Neuronal stem cell (in vitro differentiated cells): ENCODE data around the gene PLCH2.
A peak's percentile ranks its signal among the peaks of the same experiment; 100 is the strongest.

Experiments
- DNase-seq: peaks from one replicate; pipeline ENCODE4 v3.0.0-alpha.2; 2013; ENCODE audit warnings: low spot score
- H2AFZ ChIP-seq: one replicate; pipeline ENCODE4 v1.6.1; 2013; ENCODE audit warnings: mild to moderate bottlenecking, low read length, inconsistent platforms
- H2AK5ac ChIP-seq: 2 replicates; pipeline ENCODE4 v1.6.1; 2013; ENCODE audit warnings: low read depth, mild to moderate bottlenecking, inconsistent platforms, low read length, moderate library complexity, mixed read lengths
- H2BK120ac ChIP-seq: 2 replicates; pipeline ENCODE4 v1.6.1; 2013; ENCODE audit warnings: low read depth, mild to moderate bottlenecking, inconsistent platforms, low read length, moderate library complexity, mixed read lengths
- H2BK12ac ChIP-seq: one replicate; pipeline ENCODE4 v1.6.1; 2013; ENCODE audit warnings: low read length, inconsistent platforms
- H2BK15ac ChIP-seq: 2 replicates; pipeline ENCODE4 v1.6.1; 2013; ENCODE audit warnings: mild to moderate bottlenecking, low read length, inconsistent platforms, mixed read lengths
- H2BK5ac ChIP-seq: one replicate; pipeline ENCODE4 v1.6.1; 2013; ENCODE audit warnings: inconsistent platforms, mild to moderate bottlenecking, low read length, moderate library complexity
- H3K14ac ChIP-seq: one replicate; pipeline ENCODE4 v1.6.1; 2013; ENCODE audit warnings: low read length, inconsistent platforms
- H3K18ac ChIP-seq: 2 replicates; pipeline ENCODE4 v1.6.1; 2013; ENCODE audit warnings: low read length, inconsistent platforms
- H3K23ac ChIP-seq: 2 replicates; pipeline ENCODE4 v1.6.1; 2013; ENCODE audit warnings: low read depth, mild to moderate bottlenecking, mixed read lengths, low read length, inconsistent platforms; ENCODE audit not compliant: poor library complexity
- H3K27ac ChIP-seq: replicated peaks from 3 replicates; pipeline ENCODE4 v1.5.1; 2013; ENCODE audit warnings: low read length, inconsistent platforms
- H3K27me3 ChIP-seq, 3 experiments: 2 replicates each; pipeline ENCODE4 v1.6.1; 2013; ENCODE audit warnings: low read length in 3 of 3, mild to moderate bottlenecking in 2 of 3, inconsistent platforms in 1 of 3, low read depth in 1 of 3, mixed read lengths in 1 of 3, moderate library complexity in 1 of 3; ENCODE audit not compliant: control insufficient read depth in 3 of 3, insufficient read depth in 3 of 3
- H3K36me3 ChIP-seq, 2 donors: replicated peaks in 1 of 2; 2 replicates each; pipeline ENCODE4 v1.6.1; 2013; ENCODE audit warnings: low read length in 2 of 2; ENCODE audit not compliant: control insufficient read depth in 2 of 2, insufficient read depth in 2 of 2
- H3K4ac ChIP-seq: 2 replicates; pipeline ENCODE4 v1.6.1; 2013; ENCODE audit warnings: inconsistent platforms, mild to moderate bottlenecking, low read length, moderate library complexity
- H3K4me1 ChIP-seq, 2 donors: 1 replicate in 1 of 2; 2 replicates in 1 of 2; pipeline ENCODE4 v1.6.1; 2013; ENCODE audit warnings: low read length in 2 of 2, low read depth in 1 of 2; ENCODE audit not compliant: control insufficient read depth in 2 of 2, insufficient read depth in 1 of 2
- H3K4me2 ChIP-seq: one replicate; pipeline ENCODE4 v1.6.1; 2013; ENCODE audit warnings: mild to moderate bottlenecking, low read length, inconsistent platforms; ENCODE audit not compliant: insufficient read depth, poor library complexity, severe bottlenecking
- H3K4me3 ChIP-seq, 2 donors: 2 replicates each; pipeline ENCODE4 v1.5.1; 2013; ENCODE audit warnings: low read length in 2 of 2, mild to moderate bottlenecking in 2 of 2, inconsistent platforms in 1 of 2, moderate library complexity in 1 of 2
- H3K79me1 ChIP-seq: one replicate; pipeline ENCODE4 v1.6.1; 2013; ENCODE audit warnings: low read depth, mild to moderate bottlenecking, inconsistent platforms, low read length, moderate library complexity
- H3K9ac ChIP-seq: one replicate; pipeline ENCODE4 v1.6.1; 2013; ENCODE audit warnings: mild to moderate bottlenecking, low read depth, low read length, inconsistent platforms; ENCODE audit not compliant: poor library complexity
- H3K9me3 ChIP-seq, 2 donors: replicated peaks in 1 of 2; 2 replicates each; pipeline versions ENCODE3 to v1.6.1; 2013; ENCODE audit warnings: low read length in 2 of 2, mild to moderate bottlenecking in 2 of 2, inconsistent platforms in 1 of 2, low read depth in 1 of 2, mixed read lengths in 1 of 2, moderate library complexity in 1 of 2; ENCODE audit not compliant: control insufficient read depth in 2 of 2, insufficient read depth in 1 of 2
- H4K8ac ChIP-seq: one replicate; pipeline ENCODE4 v1.6.1; 2013; ENCODE audit warnings: low read depth, mild to moderate bottlenecking, inconsistent platforms, low read length, moderate library complexity
- H4K91ac ChIP-seq: one replicate; pipeline ENCODE4 v1.6.1; 2013; ENCODE audit warnings: low read length, low read depth, mild to moderate bottlenecking, inconsistent platforms; ENCODE audit not compliant: poor library complexity
- WGBS, 2 donors: extraction: QIAGEN DNeasy Blood & Tissue Kit; methylation state at CpG; one replicate each; pipeline ENCODE4 v1.1.7; 2013; ENCODE audit warnings: missing lambda C conversion rate in 2 of 2, mixed read lengths in 1 of 2; ENCODE audit not compliant: insufficient read length in 2 of 2, insufficient replicate concordance in 1 of 2; ENCODE audit errors: extremely low coverage in 2 of 2; 5-methylcytosine and 5-hydroxymethylcytosine counted together

PLCH2 gene

GRCh38 chr1:2441746-2442145, 34.3 kb upstream of the PLCH2 start:
- H2BK5ac ChIP-seq = no peak overlapping the region
- no CpG with 5 or more reads among the region's 13 CpGs for WGBS, 2 donors
- no peak overlapping the region for H3K14ac ChIP-seq
- peaks cover 7% of the 10 kb centered on the region for H3K79me1 ChIP-seq
- peaks cover 15 to 26% of the 10 kb centered on the region in 2 donors for H3K4me1 ChIP-seq
- H3K4me3 ChIP-seq = no peak overlapping the region
- H3K36me3 ChIP-seq = no peaks in the 10 kb centered on the region
- H2AFZ ChIP-seq = no peak overlapping the region
- H3K27me3 ChIP-seq = peaks cover 0 to 79% (median 16%) of the 10 kb centered on the region in 3 experiments
- H3K9ac ChIP-seq = no peak overlapping the region
- H2BK12ac ChIP-seq = peak overlapping the region; percentile 33
- H2BK120ac ChIP-seq = peak overlapping the region; percentile 44
- no peak overlapping the region for H3K27ac ChIP-seq
- no peak overlapping the region for H3K4ac ChIP-seq
- H3K18ac ChIP-seq = peak overlapping the region; percentile 20
- no peak overlapping the region for H3K23ac ChIP-seq
- no peak overlapping the region for H4K91ac ChIP-seq
- H4K8ac ChIP-seq = no peak overlapping the region
- no peaks in the 10 kb centered on the region for H3K9me3 ChIP-seq
- H3K4me2 ChIP-seq = no peak overlapping the region
- peak overlapping the region; percentile 99 for H2BK15ac ChIP-seq
- DNase-seq = no peak
- H2AK5ac ChIP-seq = peak overlapping the region; percentile 90

- Histone ChIP-seq H3K18ac (peak overlapping the region; percentile 89), H3K36me3 (no peaks in the 10 kb centered on the region), H3K4me1 (peaks cover 24 to 35% of the 10 kb centered on the region in 2 donors), H2BK12ac (peak overlapping the region; percentile 35), H3K27me3 (peaks cover 0 to 71% (median 16%) of the 10 kb centered on the region in 3 experiments), H2AFZ (no peak overlapping the region), H3K9ac (no peak overlapping the region), H3K4ac (no peak overlapping the region), H2BK120ac (peak overlapping the region; percentile 44), H2BK15ac (peak overlapping the region; percentile 99), H3K79me1 (peaks cover 7% of the 10 kb centered on the region), H3K4me2 (no peak overlapping the region), H3K4me3 (no peak overlapping the region), H4K8ac (no peak overlapping the region), H4K91ac (no peak overlapping the region), H2AK5ac (peak overlapping the region; percentile 77), H3K27ac (no peak overlapping the region), H3K9me3 (no peaks in the 10 kb centered on the region), H3K14ac (no peak overlapping the region), H2BK5ac (peak overlapping the region; percentile 87), H3K23ac (peak overlapping the region; percentile 3)
- WGBS, 2 donors = no CpG with 5 or more reads among the region's 6 CpGs
- no peak for DNase-seq
These were observed 33.4 kb upstream of the PLCH2 start for GRCh38 chr1:2442661-2443060.

- no CpG with 5 or more reads among the region's 107 CpGs for WGBS, 2 donors
- no peaks in the 10 kb centered on the region for H3K36me3 ChIP-seq
- H3K9ac ChIP-seq = peak overlapping the region; percentile 77
- H3K4me3 ChIP-seq = peak overlapping the region in 1 of 2 donors; percentile 75
- H2BK5ac ChIP-seq = peak overlapping the region; percentile 98
- peaks cover 0 to 64% (median 16%) of the 10 kb centered on the region in 3 experiments for H3K27me3 ChIP-seq
- no peaks in the 10 kb centered on the region for H3K9me3 ChIP-seq
- peaks cover 32 to 43% of the 10 kb centered on the region in 2 donors for H3K4me1 ChIP-seq
- H2AFZ ChIP-seq = peak overlapping the region; percentile 38
- peaks cover 7% of the 10 kb centered on the region for H3K79me1 ChIP-seq
- H4K8ac ChIP-seq = no peak overlapping the region
- H3K4me2 ChIP-seq = peak overlapping the region; percentile 77
- H2BK12ac ChIP-seq = peak overlapping the region; percentile 99
- H3K27ac ChIP-seq = no peak overlapping the region
- H3K14ac ChIP-seq = no peak overlapping the region
- peak overlapping the region; percentile 78 for H2BK120ac ChIP-seq
- H4K91ac ChIP-seq = no peak overlapping the region
- no peak overlapping the region for H3K4ac ChIP-seq
- H2BK15ac ChIP-seq = peak overlapping the region; percentile 100
- peak overlapping the region; percentile 90 for H2AK5ac ChIP-seq
- DNase-seq = no peak
- H3K18ac ChIP-seq = peak overlapping the region; percentile 95
- peak overlapping the region; percentile 73 for H3K23ac ChIP-seq
These were observed 32.6 kb upstream of the PLCH2 start for GRCh38 chr1:2443277-2444137.

- H2AK5ac ChIP-seq = peak overlapping the region; percentile 90
- no peak overlapping the region for H4K8ac ChIP-seq
- no peak for DNase-seq
- H2AFZ ChIP-seq = no peak overlapping the region
- peaks cover 34 to 47% of the 10 kb centered on the region in 2 donors for H3K4me1 ChIP-seq
- peak overlapping the region; percentile 77 for H3K9ac ChIP-seq
- H3K79me1 ChIP-seq = peaks cover 7% of the 10 kb centered on the region
- no CpG with 5 or more reads among the region's 27 CpGs for WGBS, 2 donors
- peak overlapping the region; percentile 98 for H2BK5ac ChIP-seq
- peak overlapping the region; percentile 97 for H3K14ac ChIP-seq
- H3K18ac ChIP-seq = peak overlapping the region; percentile 95
- H2BK15ac ChIP-seq = peak overlapping the region; percentile 100
- peak overlapping the region; percentile 77 for H3K4me2 ChIP-seq
- H3K23ac ChIP-seq = peak overlapping the region; percentile 73
- H3K36me3 ChIP-seq = no peaks in the 10 kb centered on the region
- no peak overlapping the region for H3K27ac ChIP-seq
- no peaks in the 10 kb centered on the region for H3K9me3 ChIP-seq
- H4K91ac ChIP-seq = peak overlapping the region; percentile 72
- H3K27me3 ChIP-seq = peaks cover 0 to 59% (median 16%) of the 10 kb centered on the region in 3 experiments
- H3K4ac ChIP-seq = peak overlapping the region; percentile 84
- H3K4me3 ChIP-seq = peak overlapping the region in 1 of 2 donors; percentile 75
- peak overlapping the region; percentile 99 for H2BK12ac ChIP-seq
- peak overlapping the region; percentile 78 for H2BK120ac ChIP-seq
These were observed 31.9 kb upstream of the PLCH2 start for GRCh38 chr1:2444138-2444591.
